ENCODE measurements around the gene RTP5. TPM values are rescaled to one million over a fixed set of nuclear protein-coding genes. Genes with fewer than 3 reads are reported as not detected.
A peak's percentile ranks its signal among the peaks of the same experiment; 100 is the strongest.

Gene RTP5
- total RNA-seq, 1 experiment from 2014 or later, result not detected

- Histone ChIP-seq H2BK120ac (ENCODE audit: low read depth, low read length, poor library complexity, severe bottlenecking) (no peak overlapping the region), H3K79me1 (ENCODE audit: insufficient read depth, low read depth, low read length, poor library complexity, severe bottlenecking) (no peaks in the 10 kb centered on the region), H2AFZ (ENCODE audit: low read length) (no peak overlapping the region), H3K23me2 (ENCODE audit: insufficient read length, low read depth, low read length, poor library complexity, severe bottlenecking) (no peaks in the 10 kb centered on the region), H2BK12ac (ENCODE audit: insufficient read length, low read depth, low read length) (no peak overlapping the region), H2BK20ac (ENCODE audit: low read depth, low read length, poor library complexity, severe bottlenecking) (no peak overlapping the region), H4K5ac (ENCODE audit: insufficient read length, low read depth, low read length) (no peak overlapping the region), H4K8ac (replicated peaks; ENCODE audit: insufficient read length, low read depth, low read length) (no peak overlapping the region), H3K23ac (ENCODE audit: insufficient read length, low read depth, low read length) (no peak overlapping the region), H3K79me2 (ENCODE audit: insufficient read depth, low read length) (no peaks in the 10 kb centered on the region), H3K18ac (ENCODE audit: insufficient read length, low read depth, low read length) (no peak overlapping the region), H4K20me1 (ENCODE audit: control insufficient read depth, insufficient read depth, insufficient read length) (peaks cover 8% of the 10 kb centered on the region), H4K91ac (ENCODE audit: insufficient read length, low read depth, low read length) (no peak overlapping the region), H3K9ac (ENCODE audit: extremely low read depth, insufficient read length, low read length) (no peak overlapping the region), H3K4ac (ENCODE audit: low read depth, low read length) (no peak overlapping the region), H3K9me3 (ENCODE audit: control insufficient read depth, low read depth, low read length) (no peaks in the 10 kb centered on the region), H2AK5ac (ENCODE audit: insufficient read length, low read length) (no peak overlapping the region), H3K56ac (ENCODE audit: insufficient read length, low read depth, low read length) (no peak overlapping the region), H3K14ac (ENCODE audit: insufficient read depth, low read length) (no peak overlapping the region), H2BK5ac (ENCODE audit: insufficient read length, low read length) (no peak overlapping the region), H3K4me2 (ENCODE audit: insufficient read depth, insufficient read length, low read length) (no peak overlapping the region), H3K27me3 (ENCODE audit: insufficient read depth, low read length) (no peaks in the 10 kb centered on the region; the same call in 1 of the 2 replicates), H3T11ph (ENCODE audit: low read length) (no peak overlapping the region), H2BK15ac (ENCODE audit: low read depth, low read length) (no peak overlapping the region), H3K4me1 (ENCODE audit: insufficient read depth, low read length) (no peaks in the 10 kb centered on the region; the same call in 1 of the 2 replicates), H3K27ac (ENCODE audit: insufficient read length, low read depth, low read length) (no peak overlapping the region)
- Mint-ChIP-seq H3K36me3 (ENCODE audit: insufficient read depth in 1 of 3, low read depth in 3 of 3) (peaks cover 0 to 6% (median 0%) of the 10 kb centered on the region in 3 experiments; a peak in 2 of 7 replicates), H3K9me3 (peaks cover 19 to 20% of the 10 kb centered on the region in 2 experiments), H3K27me3 (ENCODE audit: low read depth) (peaks cover 17% of the 10 kb centered on the region), H3K27ac (peak overlapping the region in 2 of 3 experiments; percentile 7 to 85; a peak in 2 of 7 replicates), H3K4me3 (peak overlapping the region in 1 of 2 experiments; percentile 48; a peak in 2 of 5 replicates), H3K4me1 (peaks cover 4 to 21% of the 10 kb centered on the region in 2 experiments)
- TF ChIP-seq, protein P1, sequence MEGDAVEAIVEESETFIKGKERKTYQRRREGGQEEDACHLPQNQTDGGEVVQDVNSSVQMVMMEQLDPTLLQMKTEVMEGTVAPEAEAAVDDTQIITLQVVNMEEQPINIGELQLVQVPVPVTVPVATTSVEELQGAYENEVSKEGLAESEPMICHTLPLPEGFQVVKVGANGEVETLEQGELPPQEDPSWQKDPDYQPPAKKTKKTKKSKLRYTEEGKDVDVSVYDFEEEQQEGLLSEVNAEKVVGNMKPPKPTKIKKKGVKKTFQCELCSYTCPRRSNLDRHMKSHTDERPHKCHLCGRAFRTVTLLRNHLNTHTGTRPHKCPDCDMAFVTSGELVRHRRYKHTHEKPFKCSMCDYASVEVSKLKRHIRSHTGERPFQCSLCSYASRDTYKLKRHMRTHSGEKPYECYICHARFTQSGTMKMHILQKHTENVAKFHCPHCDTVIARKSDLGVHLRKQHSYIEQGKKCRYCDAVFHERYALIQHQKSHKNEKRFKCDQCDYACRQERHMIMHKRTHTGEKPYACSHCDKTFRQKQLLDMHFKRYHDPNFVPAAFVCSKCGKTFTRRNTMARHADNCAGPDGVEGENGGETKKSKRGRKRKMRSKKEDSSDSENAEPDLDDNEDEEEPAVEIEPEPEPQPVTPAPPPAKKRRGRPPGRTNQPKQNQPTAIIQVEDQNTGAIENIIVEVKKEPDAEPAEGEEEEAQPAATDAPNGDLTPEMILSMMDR (conservative IDR thresholded peaks at IDR 0.05), result no peak
- DNase-seq, result peak; percentile 63
- 100% methylated on average over 1 of the region's 31 CpGs for WGBS (ENCODE audit: extremely low coverage, insufficient read length, low lambda C conversion rate)
Measured at GRCh38 chr2:241865957-241866789, 3.4 kb upstream of the RTP5 start.

All from H9 (cell line).